ENCODE measurements around the gene MGLL. TPM values are rescaled to one million over a fixed set of nuclear protein-coding genes. Genes with fewer than 3 reads are reported as not detected.

MGLL gene
- total RNA-seq, 6 experiments from 2014 or later = 128 to 144 (median 129) TPM

DNA sequence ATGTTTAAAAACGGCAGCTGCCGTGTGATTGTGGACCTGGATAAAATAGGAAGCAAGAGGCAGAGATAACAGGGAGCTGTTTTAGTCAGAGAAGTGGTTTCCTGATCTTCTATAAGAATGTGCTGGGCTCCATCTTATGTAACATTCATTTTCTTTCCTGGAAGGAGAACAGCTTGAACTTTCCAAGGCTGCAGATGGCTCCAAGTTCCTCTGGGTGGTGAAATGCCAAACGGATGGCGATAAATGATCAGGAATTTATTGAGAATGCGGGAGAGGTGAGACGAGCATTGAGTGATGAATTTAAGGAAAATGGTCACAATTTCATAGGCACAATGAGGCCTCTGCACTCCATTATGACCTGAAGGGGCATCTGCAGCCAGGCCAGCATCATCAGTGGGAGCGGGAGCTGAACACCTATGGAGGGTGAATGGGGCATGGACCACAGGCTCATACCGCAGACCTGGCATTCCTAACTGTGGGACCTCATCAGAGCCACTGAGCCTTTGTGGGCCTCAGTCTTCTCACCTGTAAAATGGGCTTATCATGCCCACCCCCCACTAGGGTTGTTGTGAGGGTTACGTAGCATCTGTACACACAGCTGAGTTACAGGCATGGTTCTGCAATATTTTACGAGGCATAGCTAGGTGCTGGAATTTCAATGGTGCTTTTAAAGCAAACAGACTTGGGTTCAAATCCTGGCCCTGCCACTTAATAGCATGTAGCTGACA, 17.1 kb downstream of the MGLL start:
- H3K36me3 Mint-ChIP-seq (ENCODE audit: low read depth) = peaks cover 69% of the 10 kb centered on the region
- H3K9me3 Mint-ChIP-seq = no peaks in the 10 kb centered on the region
- no peaks in the 10 kb centered on the region for H3K27me3 Mint-ChIP-seq (ENCODE audit: insufficient read depth)
- DNase-seq = no peak
- H3K4me1 Mint-ChIP-seq (ENCODE audit: low read depth) = peaks cover 63% of the 10 kb centered on the region
- H3K4me3 Mint-ChIP-seq = no peak overlapping the region
- peak overlapping the region; percentile 79 for H3K27ac Mint-ChIP-seq
- TF ChIP-seq, protein P1, sequence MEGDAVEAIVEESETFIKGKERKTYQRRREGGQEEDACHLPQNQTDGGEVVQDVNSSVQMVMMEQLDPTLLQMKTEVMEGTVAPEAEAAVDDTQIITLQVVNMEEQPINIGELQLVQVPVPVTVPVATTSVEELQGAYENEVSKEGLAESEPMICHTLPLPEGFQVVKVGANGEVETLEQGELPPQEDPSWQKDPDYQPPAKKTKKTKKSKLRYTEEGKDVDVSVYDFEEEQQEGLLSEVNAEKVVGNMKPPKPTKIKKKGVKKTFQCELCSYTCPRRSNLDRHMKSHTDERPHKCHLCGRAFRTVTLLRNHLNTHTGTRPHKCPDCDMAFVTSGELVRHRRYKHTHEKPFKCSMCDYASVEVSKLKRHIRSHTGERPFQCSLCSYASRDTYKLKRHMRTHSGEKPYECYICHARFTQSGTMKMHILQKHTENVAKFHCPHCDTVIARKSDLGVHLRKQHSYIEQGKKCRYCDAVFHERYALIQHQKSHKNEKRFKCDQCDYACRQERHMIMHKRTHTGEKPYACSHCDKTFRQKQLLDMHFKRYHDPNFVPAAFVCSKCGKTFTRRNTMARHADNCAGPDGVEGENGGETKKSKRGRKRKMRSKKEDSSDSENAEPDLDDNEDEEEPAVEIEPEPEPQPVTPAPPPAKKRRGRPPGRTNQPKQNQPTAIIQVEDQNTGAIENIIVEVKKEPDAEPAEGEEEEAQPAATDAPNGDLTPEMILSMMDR (IDR thresholded peaks at IDR 0.05) = no peak

DNA sequence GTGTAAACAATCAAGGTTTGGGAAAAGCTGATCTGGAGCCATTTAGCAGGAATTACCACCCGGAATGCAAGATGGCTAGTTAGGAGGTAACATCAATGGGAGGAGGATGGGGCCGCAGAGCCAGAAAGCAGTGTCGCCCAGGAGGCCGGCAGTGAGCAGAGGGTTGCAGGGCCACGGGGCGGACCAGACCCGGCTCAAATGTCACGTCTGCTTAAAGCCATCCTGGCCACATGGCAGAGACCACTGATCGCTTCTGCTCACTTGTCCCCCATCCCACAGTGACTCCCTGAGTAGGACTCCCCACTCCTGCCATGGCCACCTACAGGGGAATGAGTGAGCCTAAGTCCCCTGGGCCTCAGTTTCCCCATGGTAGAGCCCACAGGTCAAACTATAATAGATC, 18.2 kb downstream of the MGLL start:
- peaks cover 62% of the 10 kb centered on the region for H3K36me3 Mint-ChIP-seq (ENCODE audit: low read depth)
- TF ChIP-seq, protein P1 (IDR thresholded peaks at IDR 0.05) = no peak
- H3K27me3 Mint-ChIP-seq (ENCODE audit: insufficient read depth) = no peaks in the 10 kb centered on the region; the same call in 1 of the 2 replicates
- H3K27ac Mint-ChIP-seq = peak overlapping the region; percentile 79
- no peaks in the 10 kb centered on the region for H3K9me3 Mint-ChIP-seq
- H3K4me3 Mint-ChIP-seq = no peak overlapping the region
- DNase-seq = no peak
- H3K4me1 Mint-ChIP-seq (ENCODE audit: low read depth) = peaks cover 63% of the 10 kb centered on the region

GRCh38 chr3:127803619-127804018, 18.7 kb downstream of the MGLL start:
- peaks cover 60% of the 10 kb centered on the region for H3K36me3 Mint-ChIP-seq (ENCODE audit: low read depth)
- no peaks in the 10 kb centered on the region for H3K9me3 Mint-ChIP-seq
- H3K4me1 Mint-ChIP-seq (ENCODE audit: low read depth) = peaks cover 64% of the 10 kb centered on the region
- H3K27ac Mint-ChIP-seq = peak overlapping the region; percentile 79
- no peak overlapping the region for H3K4me3 Mint-ChIP-seq
- DNase-seq = peak; percentile 91
- H3K27me3 Mint-ChIP-seq (ENCODE audit: insufficient read depth) = no peaks in the 10 kb centered on the region; the same call in 1 of the 2 replicates
- TF ChIP-seq, protein P1 (IDR thresholded peaks at IDR 0.05) = no peak

DNA sequence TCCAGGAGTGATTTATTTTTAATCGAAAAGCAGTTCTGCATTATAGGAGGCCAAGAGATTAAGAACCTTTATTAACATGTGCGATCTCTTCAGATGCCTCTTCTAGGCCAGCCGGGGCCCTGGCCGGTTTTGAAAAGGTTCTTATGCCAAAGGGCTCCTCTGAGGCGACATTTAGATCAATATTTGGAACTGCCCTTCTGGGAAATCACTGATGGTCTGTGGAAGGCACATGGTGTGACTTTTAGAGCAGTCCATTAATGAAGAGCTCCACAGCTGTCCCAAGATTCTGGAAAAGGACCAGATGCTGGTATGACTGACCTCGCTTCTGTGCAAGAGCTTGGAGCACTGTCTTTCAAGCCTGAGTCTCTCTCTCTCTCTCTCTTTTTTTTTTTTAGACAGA, 19.7 kb downstream of the MGLL start:
- DNase-seq = no peak
- no peak overlapping the region for H3K4me3 Mint-ChIP-seq
- no peaks in the 10 kb centered on the region; the same call in 1 of the 2 replicates for H3K27me3 Mint-ChIP-seq (ENCODE audit: insufficient read depth)
- H3K9me3 Mint-ChIP-seq = no peaks in the 10 kb centered on the region
- peak overlapping the region; percentile 26; the same call in 1 of the 2 replicates for H3K27ac Mint-ChIP-seq
- TF ChIP-seq, protein P1 (IDR thresholded peaks at IDR 0.05) = no peak
- H3K4me1 Mint-ChIP-seq (ENCODE audit: low read depth) = peaks cover 72% of the 10 kb centered on the region
- H3K36me3 Mint-ChIP-seq (ENCODE audit: low read depth) = peaks cover 62% of the 10 kb centered on the region

GRCh38 chr3:127801731-127802313, 20.5 kb downstream of the MGLL start:
- Mint-ChIP-seq H3K4me3 (no peak overlapping the region), H3K4me1 (ENCODE audit: low read depth) (peaks cover 72% of the 10 kb centered on the region), H3K9me3 (no peaks in the 10 kb centered on the region), H3K36me3 (ENCODE audit: low read depth) (peaks cover 55% of the 10 kb centered on the region), H3K27ac (no peak overlapping the region), H3K27me3 (ENCODE audit: insufficient read depth) (no peaks in the 10 kb centered on the region; the same call in 1 of the 2 replicates)
- TF ChIP-seq, protein P1 (IDR thresholded peaks at IDR 0.05) = no peak
- DNase-seq = no peak

Data from HFFc6 (cell line).